ENCODE results near the gene MCTP1.

Gene MCTP1

GRCh38 chr5:94849821-94850736 lies 434.8 kb downstream of the MCTP1 start:
- no peak for TF ChIP-seq GATA2 (IDR thresholded peaks at IDR 0.05; ENCODE audit: low read depth, low read length)
- TF ChIP-seq GATA3 (IDR thresholded peaks at IDR 0.05; ENCODE audit: low read depth, low read length), result no peak

- TF ChIP-seq GATA2 (IDR thresholded peaks at IDR 0.05; ENCODE audit: low read depth, low read length) (no peak), GATA3 (IDR thresholded peaks at IDR 0.05; ENCODE audit: low read depth, low read length) (no peak)
Measured at GRCh38 chr5:94849324-94849723, 435.6 kb downstream of the MCTP1 start.

- TF ChIP-seq GATA3 (IDR thresholded peaks at IDR 0.05; ENCODE audit: low read depth, low read length) (no peak), GATA2 (IDR thresholded peaks at IDR 0.05; ENCODE audit: low read depth, low read length) (no peak)
Measured at GRCh38 chr5:94847726-94848125, 437.2 kb downstream of the MCTP1 start.

GRCh38 chr5:94847019-94847418 lies 437.9 kb downstream of the MCTP1 start:
- TF ChIP-seq GATA3 (IDR thresholded peaks at IDR 0.05; ENCODE audit: low read depth, low read length) (no peak), GATA2 (IDR thresholded peaks at IDR 0.05; ENCODE audit: low read depth, low read length) (no peak)

- no peak for TF ChIP-seq GATA2 (IDR thresholded peaks at IDR 0.05; ENCODE audit: low read depth, low read length)
- TF ChIP-seq GATA3 (IDR thresholded peaks at IDR 0.05; ENCODE audit: low read depth, low read length), result no peak
Measured at GRCh38 chr5:94841598-94842322, 443.1 kb downstream of the MCTP1 start.

GRCh38 chr5:94833851-94834250 lies 451.0 kb downstream of the MCTP1 start:
- TF ChIP-seq GATA3 (IDR thresholded peaks at IDR 0.05; ENCODE audit: low read depth, low read length), result no peak
- no peak for TF ChIP-seq GATA2 (IDR thresholded peaks at IDR 0.05; ENCODE audit: low read depth, low read length)

- TF ChIP-seq GATA3 (IDR thresholded peaks at IDR 0.05; ENCODE audit: low read depth, low read length), result no peak
- no peak for TF ChIP-seq GATA2 (IDR thresholded peaks at IDR 0.05; ENCODE audit: low read depth, low read length)
Measured at GRCh38 chr5:94832685-94833084, 452.2 kb downstream of the MCTP1 start.

- TF ChIP-seq GATA3 (IDR thresholded peaks at IDR 0.05; ENCODE audit: low read depth, low read length) (no peak), GATA2 (IDR thresholded peaks at IDR 0.05; ENCODE audit: low read depth, low read length) (no peak)
Measured at GRCh38 chr5:94830520-94830919, 454.4 kb downstream of the MCTP1 start.

GRCh38 chr5:94820488-94820887 lies 464.4 kb downstream of the MCTP1 start:
- TF ChIP-seq GATA3 (IDR thresholded peaks at IDR 0.05; ENCODE audit: low read depth, low read length) (no peak), GATA2 (IDR thresholded peaks at IDR 0.05; ENCODE audit: low read depth, low read length) (no peak)

GRCh38 chr5:94818904-94819303 lies 466.0 kb downstream of the MCTP1 start:
- TF ChIP-seq GATA2 (IDR thresholded peaks at IDR 0.05; ENCODE audit: low read depth, low read length), result no peak
- TF ChIP-seq GATA3 (IDR thresholded peaks at IDR 0.05; ENCODE audit: low read depth, low read length), result no peak

- TF ChIP-seq GATA2 (IDR thresholded peaks at IDR 0.05; ENCODE audit: low read depth, low read length), result no peak
- TF ChIP-seq GATA3 (IDR thresholded peaks at IDR 0.05; ENCODE audit: low read depth, low read length), result no peak
Measured at GRCh38 chr5:94815313-94816039, 469.4 kb downstream of the MCTP1 start.

- TF ChIP-seq GATA3 (IDR thresholded peaks at IDR 0.05; ENCODE audit: low read depth, low read length) (no peak), GATA2 (IDR thresholded peaks at IDR 0.05; ENCODE audit: low read depth, low read length) (no peak)
Measured at GRCh38 chr5:94812232-94812631, 472.7 kb downstream of the MCTP1 start.

- TF ChIP-seq GATA3 (IDR thresholded peaks at IDR 0.05; ENCODE audit: low read depth, low read length), result no peak
- TF ChIP-seq GATA2 (IDR thresholded peaks at IDR 0.05; ENCODE audit: low read depth, low read length), result no peak
Measured at GRCh38 chr5:94811331-94811730, 473.6 kb downstream of the MCTP1 start.

GRCh38 chr5:94810877-94811276 lies 474.0 kb downstream of the MCTP1 start:
- no peak for TF ChIP-seq GATA2 (IDR thresholded peaks at IDR 0.05; ENCODE audit: low read depth, low read length)
- no peak for TF ChIP-seq GATA3 (IDR thresholded peaks at IDR 0.05; ENCODE audit: low read depth, low read length)
